Astrocyte of the cerebellum (primary cell): ENCODE data around the gene ZFR2.

Source experiments
- DNase-seq: peaks from one replicate; pipeline ENCODE4 v3.0.0-alpha.2; 2011; ENCODE audit warnings: low read depth
- H3K4me3 ChIP-seq: 2 replicates; pipeline ENCODE4 v1.5.1; 2011; ENCODE audit warnings: mild to moderate bottlenecking, low read depth, low read length, moderate library complexity
- in situ Hi-C: cut with HindIII; loops from 2 replicates; pipeline ENCODE4 v1.10.0; 2017; ENCODE audit warnings: low sequenced_read_pairs
- TF ChIP-seq, protein P1 (sequence below): IDR thresholded peaks from 2 replicates; pipeline ENCODE4 v1.5.1; 2012; ENCODE audit warnings: low read length, low read depth, moderate library complexity, mild to moderate bottlenecking; ENCODE audit errors: missing control alignments

The ZFR2 gene

DNA sequence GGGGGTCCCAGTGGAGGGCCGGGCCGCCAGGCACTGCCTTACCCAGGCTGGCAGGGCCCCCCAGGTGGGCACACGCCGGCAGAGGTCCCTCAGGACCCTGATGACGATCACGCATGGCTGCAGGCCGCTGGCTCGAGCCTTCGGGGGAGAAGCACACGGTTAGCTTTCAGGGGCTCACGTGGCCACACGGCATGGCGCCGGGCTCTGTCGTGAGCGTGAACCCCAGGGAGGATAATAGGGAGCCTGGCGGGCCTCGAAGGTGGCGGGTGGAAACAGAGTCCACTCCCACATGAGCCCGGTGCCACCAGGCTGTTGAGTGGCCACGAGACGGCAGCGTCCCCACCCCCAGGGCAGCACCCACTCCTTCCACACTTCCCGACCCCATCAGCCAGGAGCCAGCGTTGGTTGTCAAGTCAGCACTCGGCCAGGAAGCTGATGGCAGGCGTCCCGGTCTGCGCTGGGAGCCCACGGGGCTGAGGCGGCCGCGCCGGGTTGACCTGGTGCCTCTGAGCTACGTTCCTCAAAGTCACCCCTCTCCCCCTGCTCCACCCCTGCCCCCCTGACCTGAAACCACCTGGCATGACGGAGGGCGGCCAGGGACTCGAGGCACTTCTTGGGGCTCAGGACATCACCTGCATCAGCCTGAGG is 58.0 kb downstream of the ZFR2 start:
- TF ChIP-seq, protein P1, sequence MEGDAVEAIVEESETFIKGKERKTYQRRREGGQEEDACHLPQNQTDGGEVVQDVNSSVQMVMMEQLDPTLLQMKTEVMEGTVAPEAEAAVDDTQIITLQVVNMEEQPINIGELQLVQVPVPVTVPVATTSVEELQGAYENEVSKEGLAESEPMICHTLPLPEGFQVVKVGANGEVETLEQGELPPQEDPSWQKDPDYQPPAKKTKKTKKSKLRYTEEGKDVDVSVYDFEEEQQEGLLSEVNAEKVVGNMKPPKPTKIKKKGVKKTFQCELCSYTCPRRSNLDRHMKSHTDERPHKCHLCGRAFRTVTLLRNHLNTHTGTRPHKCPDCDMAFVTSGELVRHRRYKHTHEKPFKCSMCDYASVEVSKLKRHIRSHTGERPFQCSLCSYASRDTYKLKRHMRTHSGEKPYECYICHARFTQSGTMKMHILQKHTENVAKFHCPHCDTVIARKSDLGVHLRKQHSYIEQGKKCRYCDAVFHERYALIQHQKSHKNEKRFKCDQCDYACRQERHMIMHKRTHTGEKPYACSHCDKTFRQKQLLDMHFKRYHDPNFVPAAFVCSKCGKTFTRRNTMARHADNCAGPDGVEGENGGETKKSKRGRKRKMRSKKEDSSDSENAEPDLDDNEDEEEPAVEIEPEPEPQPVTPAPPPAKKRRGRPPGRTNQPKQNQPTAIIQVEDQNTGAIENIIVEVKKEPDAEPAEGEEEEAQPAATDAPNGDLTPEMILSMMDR = no peak
- in situ Hi-C loops = no loop called here
- no peak for DNase-seq
- no peak overlapping the region for H3K4me3 ChIP-seq

- DNase-seq = no peak
- in situ Hi-C loops = no loop called here
- TF ChIP-seq, protein P1 = no peak
Measured at GRCh38 chr19:3809881-3810707, 58.7 kb downstream of the ZFR2 start.

DNA sequence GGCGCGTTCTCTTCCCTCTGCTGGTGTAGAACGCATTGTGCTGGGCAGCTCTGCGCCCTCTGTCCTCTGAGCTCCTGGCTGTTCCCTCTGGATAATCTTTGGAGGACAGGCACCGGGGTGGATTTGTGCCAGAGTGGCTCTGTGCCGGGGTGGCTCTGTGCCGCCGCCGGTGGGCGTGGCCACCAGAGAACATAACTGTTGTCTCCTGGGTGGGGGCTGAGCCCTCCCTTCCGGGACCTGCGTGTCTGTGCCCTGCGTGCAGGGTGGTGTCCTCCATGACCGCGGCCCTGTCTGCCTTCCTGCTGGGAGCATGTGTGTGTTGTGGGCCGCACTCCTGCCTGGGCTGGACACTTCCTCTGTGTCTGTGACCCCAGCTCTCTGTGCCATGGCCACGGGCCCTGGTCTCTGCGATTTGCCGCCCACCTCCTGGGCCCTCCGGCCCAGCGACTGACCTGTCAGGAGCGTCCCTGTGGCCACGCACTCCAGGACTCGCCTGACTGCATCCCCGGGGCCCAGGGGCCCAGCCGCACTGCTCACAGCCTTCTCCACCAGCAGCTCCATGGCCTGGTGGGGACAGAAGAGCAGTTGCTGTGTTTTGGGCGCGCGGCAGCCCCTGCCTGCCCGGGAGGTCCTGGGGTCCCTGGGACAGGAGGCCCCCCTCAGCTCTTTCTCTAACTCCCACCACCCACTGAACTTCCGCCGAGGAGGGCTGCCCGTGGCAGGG is 60.3 kb downstream of the ZFR2 start:
- in situ Hi-C loops = no loop called here
- H3K4me3 ChIP-seq = no peak overlapping the region
- DNase-seq = no peak
- TF ChIP-seq, protein P1 = no peak

More at GRCh38 chr19:3809881-3810707, 58.7 kb downstream of the ZFR2 start:
- no peak overlapping the region for H3K4me3 ChIP-seq

- in situ Hi-C loops = no loop called here
- no peak overlapping the region for H3K4me3 ChIP-seq
- no peak for DNase-seq
- TF ChIP-seq, protein P1 = no peak
Measured at GRCh38 chr19:3807574-3808354, 61.1 kb downstream of the ZFR2 start.

DNA sequence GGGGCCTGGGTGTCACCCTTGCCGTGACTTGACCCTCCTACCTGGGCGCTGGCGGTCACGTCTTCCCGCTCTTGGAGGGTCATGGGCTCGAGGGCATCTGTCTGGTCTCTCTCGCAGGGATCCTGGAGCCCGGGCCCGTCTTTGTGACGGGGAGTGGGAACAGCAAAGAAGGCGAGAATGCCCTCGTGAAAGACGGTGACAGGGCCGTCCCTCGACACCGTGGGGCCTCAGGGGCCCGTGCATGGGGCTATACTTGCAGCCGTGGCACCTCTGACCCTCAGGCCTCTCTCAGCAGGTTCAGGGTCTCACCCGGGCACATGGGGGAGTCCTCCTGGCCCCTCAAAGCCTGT is 61.7 kb downstream of the ZFR2 start:
- no peak for DNase-seq
- H3K4me3 ChIP-seq = no peak overlapping the region
- TF ChIP-seq, protein P1 = no peak
- in situ Hi-C loops = no loop called here

DNA sequence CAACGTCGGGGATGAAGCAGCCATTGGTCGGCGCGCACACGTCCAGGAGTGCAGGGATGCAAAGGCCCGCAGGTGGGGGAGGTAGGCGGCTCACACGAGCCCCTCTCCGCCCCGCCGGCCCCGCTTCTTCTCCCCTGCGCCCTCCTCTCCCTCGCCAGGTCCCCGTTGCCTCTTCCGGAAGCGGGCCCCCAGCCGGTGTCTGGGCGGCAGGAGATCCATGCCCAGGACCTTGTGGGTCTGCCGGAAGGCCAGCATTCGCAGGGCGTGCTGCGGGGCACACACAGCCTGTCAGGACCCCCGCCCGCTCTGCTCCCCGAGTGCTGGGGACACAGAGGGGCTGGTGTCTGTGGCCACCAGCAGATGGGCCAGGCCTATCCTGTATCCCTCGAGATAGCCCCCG is 63.0 kb downstream of the ZFR2 start:
- in situ Hi-C loops = no loop called here
- no peak overlapping the region for H3K4me3 ChIP-seq
- TF ChIP-seq, protein P1 = no peak
- no peak for DNase-seq
